ENCODE measurements around the gene FKBP3. TPM values are rescaled to one million over a fixed set of nuclear protein-coding genes. Genes with fewer than 3 reads are reported as not detected.

Gene FKBP3
- 8.9 and 29.8 TPM in 2 replicates for polyA plus RNA-seq (2011; rRNA removed)
- polyA minus RNA-seq (2011; rRNA and poly(A)+ RNA removed) = 2.4 and 3.6 TPM in 2 replicates

- H3K36me3 ChIP-seq (ENCODE audit: control insufficient read depth, insufficient read depth, low read length) = no peaks in the 10 kb centered on the region
- TF ChIP-seq CTCF (IDR thresholded peaks at IDR 0.05; ENCODE audit: insufficient read depth, low read depth, low read length) = no peak
- H3K27me3 ChIP-seq (ENCODE audit: control insufficient read depth, insufficient read depth, low read length) = no peaks in the 10 kb centered on the region
- ChIA-PET CTCF (no interaction called here), POLR2A (no interaction called here)
- peak within 1 kb of the TSS; percentile 59 for H3K4me3 ChIP-seq (ENCODE audit: low read depth, low read length)
- peak; percentile 90 for DNase-seq (ENCODE audit: low read depth)
Observed at GRCh38 chr14:45134051-45134958, at the start of gene FKBP3. TSS of gene FKBP3 (minus strand) at chr14:45134481. CDS start at chr14:45134456, 25 bp downstream.

GRCh38 chr14:45181806-45182205, 47.5 kb upstream of the FKBP3 start:
- H3K36me3 ChIP-seq (ENCODE audit: control insufficient read depth, insufficient read depth, low read length) = no peaks in the 10 kb centered on the region
- H3K4me3 ChIP-seq (ENCODE audit: low read depth, low read length) = no peak overlapping the region
- no peak for TF ChIP-seq CTCF (IDR thresholded peaks at IDR 0.05; ENCODE audit: insufficient read depth, low read depth, low read length)
- no peak for DNase-seq (ENCODE audit: low read depth)
- ChIA-PET CTCF (interaction anchor here (1.6 kb wide), 1 partner anchor 20 kb away, joined by 3 read pairs; no protein-coding TSS in a partner anchor), POLR2A (no interaction called here)
- H3K27me3 ChIP-seq (ENCODE audit: control insufficient read depth, insufficient read depth, low read length) = no peaks in the 10 kb centered on the region

DNA sequence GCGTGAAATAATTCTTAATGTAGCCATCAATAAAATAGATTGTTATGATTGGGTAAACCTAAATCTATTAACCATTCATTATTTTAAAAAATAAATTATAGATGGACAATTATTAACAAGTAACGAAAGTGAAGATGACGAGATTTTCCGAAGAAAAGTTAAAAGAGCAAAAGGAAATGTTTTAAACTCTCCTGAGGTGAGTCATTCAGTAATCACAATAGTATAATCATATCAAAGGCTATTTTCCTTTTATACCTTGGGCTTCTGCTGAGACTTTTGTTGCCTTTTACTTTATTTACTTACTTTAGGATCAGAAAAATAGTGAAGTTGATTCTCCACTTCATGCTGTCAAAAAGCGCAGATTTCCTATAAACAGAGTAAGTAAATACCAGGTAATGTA, 47.0 kb upstream of the FKBP3 start:
- ChIA-PET CTCF (interaction anchor here (1.6 kb wide), 1 partner anchor 21 kb away, joined by 3 read pairs; no protein-coding TSS in a partner anchor), POLR2A (no interaction called here)
- Histone ChIP-seq H3K36me3 (ENCODE audit: control insufficient read depth, insufficient read depth, low read length) (no peaks in the 10 kb centered on the region), H3K27me3 (ENCODE audit: control insufficient read depth, insufficient read depth, low read length) (no peaks in the 10 kb centered on the region), H3K4me3 (ENCODE audit: low read depth, low read length) (no peak overlapping the region)
- no peak for TF ChIP-seq CTCF (IDR thresholded peaks at IDR 0.05; ENCODE audit: insufficient read depth, low read depth, low read length)
- no peak for DNase-seq (ENCODE audit: low read depth)

- CTCF ChIA-PET = no interaction called here
- TF ChIP-seq CTCF (IDR thresholded peaks at IDR 0.05; ENCODE audit: insufficient read depth, low read depth, low read length) = no peak
- DNase-seq (ENCODE audit: low read depth) = no peak
- no peak overlapping the region for H3K4me3 ChIP-seq (ENCODE audit: low read depth, low read length)
- POLR2A ChIA-PET = no interaction called here
- no peaks in the 10 kb centered on the region for H3K27me3 ChIP-seq (ENCODE audit: control insufficient read depth, insufficient read depth, low read length)
- H3K36me3 ChIP-seq (ENCODE audit: control insufficient read depth, insufficient read depth, low read length) = no peaks in the 10 kb centered on the region
Observed at GRCh38 chr14:45177076-45177475, 42.8 kb upstream of the FKBP3 start.

GRCh38 chr14:45169906-45170305, 35.6 kb upstream of the FKBP3 start:
- ChIA-PET POLR2A (no interaction called here), CTCF (interaction anchor here (0.9 kb wide), 1 partner anchor 18 kb away, joined by 3 read pairs; no protein-coding TSS in a partner anchor)
- DNase-seq (ENCODE audit: low read depth) = no peak
- Histone ChIP-seq H3K27me3 (ENCODE audit: control insufficient read depth, insufficient read depth, low read length) (no peaks in the 10 kb centered on the region), H3K36me3 (ENCODE audit: control insufficient read depth, insufficient read depth, low read length) (no peaks in the 10 kb centered on the region), H3K4me3 (ENCODE audit: low read depth, low read length) (no peak overlapping the region)
- no peak for TF ChIP-seq CTCF (IDR thresholded peaks at IDR 0.05; ENCODE audit: insufficient read depth, low read depth, low read length)

Measured in BJ (cell line).